NCI-H2196 (cell line): ENCODE measurements around the gene IPCEF1.

ENCODE experiments used
- DNase-seq: peaks from one replicate; lab custom pipeline; 2025; ENCODE audit not compliant: unreplicated experiment; lab: John Stamatoyannopoulos, UW

IPCEF1 gene

GRCh38 chr6:154356690-154357089 lies at the start of gene IPCEF1:
IPCEF1 (minus strand) TSS chr6:154356803; CDS start chr6:154265947, 90,856 bp downstream.
- DNase-seq, result no peak

GRCh38 chr6:154406301-154406700 lies 49.7 kb upstream of the IPCEF1 start:
- DNase-seq, result no peak

GRCh38 chr6:154404791-154405400 lies 48.3 kb upstream of the IPCEF1 start:
- no peak for DNase-seq

GRCh38 chr6:154403788-154404187 lies 47.2 kb upstream of the IPCEF1 start:
- DNase-seq, result peak; percentile 64

GRCh38 chr6:154402081-154402780 lies 45.6 kb upstream of the IPCEF1 start:
- no peak for DNase-seq

- no peak for DNase-seq
Observed at GRCh38 chr6:154399097-154399496, 42.5 kb upstream of the IPCEF1 start.

- DNase-seq, result no peak
Observed at GRCh38 chr6:154397491-154398195, 41.0 kb upstream of the IPCEF1 start.

GRCh38 chr6:154395878-154396277 lies 39.3 kb upstream of the IPCEF1 start:
- DNase-seq, result no peak

GRCh38 chr6:154395316-154395715 lies 38.7 kb upstream of the IPCEF1 start:
- no peak for DNase-seq

- no peak for DNase-seq
Observed at GRCh38 chr6:154394571-154394970, 38.0 kb upstream of the IPCEF1 start.

GRCh38 chr6:154390034-154390433 lies 33.4 kb upstream of the IPCEF1 start:
- no peak for DNase-seq

GRCh38 chr6:154388803-154389202 lies 32.2 kb upstream of the IPCEF1 start:
- no peak for DNase-seq

- no peak for DNase-seq
Observed at GRCh38 chr6:154386848-154387717, 30.5 kb upstream of the IPCEF1 start.

- DNase-seq, result no peak
Observed at GRCh38 chr6:154384191-154384590, 27.6 kb upstream of the IPCEF1 start.

GRCh38 chr6:154383273-154383672 lies 26.7 kb upstream of the IPCEF1 start:
- no peak for DNase-seq

- no peak for DNase-seq
Observed at GRCh38 chr6:154382740-154383139, 26.1 kb upstream of the IPCEF1 start.

- DNase-seq, result no peak
Observed at GRCh38 chr6:154381548-154381947, 24.9 kb upstream of the IPCEF1 start.

- DNase-seq, result no peak
Observed at GRCh38 chr6:154380741-154381140, 24.1 kb upstream of the IPCEF1 start.

- no peak for DNase-seq
Observed at GRCh38 chr6:154379585-154379984, 23.0 kb upstream of the IPCEF1 start.

- DNase-seq, result no peak
Observed at GRCh38 chr6:154378518-154378917, 21.9 kb upstream of the IPCEF1 start.

- DNase-seq, result no peak
Observed at GRCh38 chr6:154377726-154378125, 21.1 kb upstream of the IPCEF1 start.
